Muscle of arm (tissue), 12 donors: ENCODE results near the gene DHX8. TPM values are rescaled to one million over a fixed set of nuclear protein-coding genes. Genes with fewer than 3 reads are reported as not detected.

ENCODE experiments used
- DNase-seq: peaks from one replicate; pipeline ENCODE4 v3.0.0-alpha.2; 2013
- polyA plus RNA-seq, 12 donors: library from polyadenylated mRNA; unstranded; fragments of 120-200 nt; gene quantifications; one replicate each; pipeline ENCODE4 v1.2.1, GENCODE V29; 2013; ENCODE audit not compliant: insufficient read length in 12 of 12

The DHX8 gene
- polyA plus RNA-seq, 12 donors = 8.9 to 30.0 (median 26.3) TPM; not detected in 1

- no peak for DNase-seq
Measured at GRCh38 chr17:43545383-43545632, 61.5 kb downstream of the DHX8 start.

GRCh38 chr17:43546319-43547188, 62.8 kb downstream of the DHX8 start, which contains the start of gene ETV4:
TSS of gene ETV4 (minus strand) at chr17:43546340. CDS start at chr17:43545617, 723 bp downstream.
- DNase-seq = peak; percentile 91

GRCh38 chr17:43547189-43547550, 63.4 kb downstream of the DHX8 start:
- no peak for DNase-seq

DNA sequence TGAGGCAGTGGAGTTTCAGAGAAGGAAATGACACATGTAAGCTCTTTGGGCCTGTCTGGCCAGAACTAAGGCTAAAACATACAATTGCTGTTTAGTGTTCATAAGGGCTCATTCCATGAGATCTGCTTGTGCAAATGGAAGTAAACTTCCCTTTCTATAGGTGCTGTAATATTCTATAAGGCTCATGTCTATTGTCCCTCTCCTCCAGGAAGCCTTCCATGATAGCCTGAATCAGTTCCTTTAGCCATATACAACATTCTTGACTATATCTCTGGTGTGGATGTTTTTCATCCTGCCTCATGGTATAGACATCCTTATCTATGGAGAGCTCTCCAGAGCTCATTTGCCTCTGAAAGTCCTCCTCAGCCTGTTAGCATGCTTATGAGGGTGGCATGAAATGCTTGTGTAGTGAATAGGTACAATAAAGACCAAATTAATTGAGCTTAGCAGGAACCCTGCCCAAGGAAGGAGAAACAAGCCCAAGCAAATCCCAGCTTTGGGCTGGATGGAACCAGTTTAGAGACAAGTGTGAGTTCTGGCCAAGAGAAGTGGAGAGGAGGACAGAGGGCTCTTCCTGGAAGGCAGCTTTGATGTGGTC, 64.0 kb downstream of the DHX8 start:
- no peak for DNase-seq

DNA sequence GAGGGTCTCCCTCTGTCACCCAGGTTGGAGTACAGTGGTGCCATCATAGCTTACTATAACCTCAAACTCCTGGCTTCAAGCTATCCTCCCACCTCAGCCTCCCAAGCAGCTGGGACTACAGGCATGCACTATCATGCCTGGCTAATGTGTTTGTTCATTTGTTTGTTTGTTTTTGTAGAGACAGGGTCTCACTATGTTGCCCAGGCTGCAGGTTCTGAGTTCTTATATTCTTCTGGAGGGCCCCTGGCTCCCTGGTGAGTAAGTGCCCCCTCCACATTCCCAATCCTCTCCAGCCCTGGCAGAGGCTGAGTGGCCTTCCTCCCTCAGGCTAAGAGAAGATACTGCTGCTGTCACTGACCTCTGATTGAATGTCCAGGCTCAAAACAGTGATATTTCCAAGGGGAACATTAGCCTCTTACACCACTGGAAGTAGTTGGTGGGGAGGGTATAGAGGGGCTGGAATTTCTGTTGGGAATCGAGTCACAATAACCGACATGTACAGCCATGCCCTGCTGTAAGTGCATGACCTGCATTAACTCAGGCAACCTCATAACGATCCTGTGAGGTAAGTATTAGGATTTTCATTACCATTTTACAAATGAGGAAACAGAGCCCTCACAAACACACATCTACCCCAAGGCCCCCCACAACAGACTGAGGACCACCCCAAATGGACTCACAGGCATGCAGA, 65.1 kb downstream of the DHX8 start:
- no peak for DNase-seq

GRCh38 chr17:43549496-43549895, 65.7 kb downstream of the DHX8 start:
- no peak for DNase-seq

GRCh38 chr17:43550754-43551153, 67.0 kb downstream of the DHX8 start:
- no peak for DNase-seq

DNA sequence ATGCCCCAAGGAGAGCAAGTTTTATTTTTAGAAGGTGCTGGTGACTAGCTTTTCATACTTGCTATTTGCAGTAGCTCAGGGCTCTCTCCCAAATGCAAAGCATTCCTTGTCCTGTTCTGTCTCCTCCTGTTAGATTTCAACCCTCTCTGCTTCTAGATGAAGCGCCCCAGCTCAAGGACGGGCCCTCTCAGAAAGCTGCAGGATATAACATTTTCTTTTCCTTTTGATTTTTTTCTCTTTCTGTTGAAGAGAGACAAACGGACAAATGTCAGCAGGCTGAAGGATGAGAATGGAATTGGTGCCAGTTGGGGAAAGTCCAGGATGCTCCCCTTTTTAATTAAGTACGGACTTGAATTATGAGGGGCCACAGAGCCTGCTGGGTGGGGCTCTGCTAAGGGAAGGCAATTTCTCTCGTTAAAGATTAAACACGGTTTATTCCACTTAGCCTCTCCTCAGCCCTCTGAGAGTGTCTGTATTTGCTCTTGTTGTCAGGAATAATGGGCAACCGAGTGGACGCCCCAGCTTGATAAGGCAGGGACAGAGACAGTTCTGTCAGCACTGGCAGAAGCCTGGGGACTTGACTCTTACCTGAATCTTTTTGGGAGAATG, 68.6 kb downstream of the DHX8 start:
- no peak for DNase-seq

- no peak for DNase-seq
Measured at GRCh38 chr17:43553573-43553972, 69.8 kb downstream of the DHX8 start.

DNA sequence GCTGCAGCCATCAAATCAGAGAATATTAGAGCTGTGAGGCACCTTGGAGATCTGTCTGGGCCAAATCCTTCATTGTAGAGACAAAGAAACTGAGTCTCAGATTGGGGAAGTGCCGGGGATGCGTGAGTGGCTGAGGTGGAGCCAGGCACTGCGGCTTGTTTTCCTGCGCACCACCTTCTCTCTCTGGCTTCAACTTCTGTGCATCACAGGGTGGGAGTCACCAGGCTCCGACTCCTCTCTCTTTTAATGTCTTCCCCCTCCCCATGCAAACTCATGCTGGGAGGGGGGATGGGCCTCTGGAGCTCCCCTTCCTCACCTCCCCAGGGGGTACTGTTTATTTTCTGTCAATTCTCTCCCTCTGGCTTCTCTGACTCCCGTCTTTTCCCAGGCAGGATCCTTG, 71.1 kb downstream of the DHX8 start:
- DNase-seq = no peak

DNA sequence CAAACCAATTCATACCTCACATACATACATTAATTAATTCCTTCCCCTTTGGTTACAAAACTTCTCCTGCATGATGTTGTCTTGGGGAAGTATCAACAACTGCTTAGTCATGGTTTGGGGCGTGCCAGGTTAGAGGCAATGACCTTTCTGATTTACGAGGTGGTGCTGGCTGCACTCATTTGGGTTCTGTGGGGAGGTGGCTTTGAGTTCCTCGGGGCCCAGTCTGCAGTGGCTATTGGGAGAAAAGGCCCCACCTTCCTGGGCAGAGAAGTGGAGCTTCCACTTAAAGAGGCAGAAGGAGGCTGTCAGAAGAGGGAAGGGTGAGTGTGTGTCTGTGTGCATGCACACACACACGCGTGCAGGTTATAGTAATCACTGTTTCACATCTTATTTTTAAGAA, 72.5 kb downstream of the DHX8 start:
- DNase-seq = no peak

GRCh38 chr17:43558805-43559160, 75.0 kb downstream of the DHX8 start:
- DNase-seq = no peak

DNA sequence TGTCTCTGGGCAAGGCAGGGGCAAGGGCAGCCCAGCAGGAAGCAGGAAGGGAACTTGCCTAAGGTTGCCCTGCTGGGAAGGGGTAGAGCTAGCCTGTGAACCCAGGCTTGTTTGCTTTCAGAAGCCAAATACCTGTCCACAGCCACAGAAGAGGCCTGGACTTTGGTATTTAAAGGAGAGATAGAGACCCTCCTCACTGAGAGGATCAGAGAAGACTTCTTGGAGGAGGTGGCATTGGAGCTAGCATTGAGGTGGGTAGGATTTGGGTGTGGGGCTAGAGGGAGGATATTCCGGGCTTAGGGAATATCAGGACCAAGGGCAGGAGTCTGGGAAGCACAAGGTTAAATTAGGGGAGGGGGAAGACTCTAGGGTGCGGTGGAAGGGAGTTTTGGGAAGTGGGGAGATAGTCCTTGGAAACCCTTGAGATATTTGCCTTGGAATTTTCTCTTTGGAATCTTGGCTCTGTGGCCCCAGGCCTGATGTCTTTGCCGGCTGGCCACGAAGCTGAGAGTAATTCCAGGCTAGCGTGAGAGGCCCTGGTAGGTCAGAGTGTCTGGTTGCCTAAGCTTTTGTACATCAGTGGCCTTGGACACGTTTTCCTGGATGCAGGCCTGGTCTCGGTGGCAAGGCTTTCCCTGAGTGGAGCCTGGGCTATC, 75.5 kb downstream of the DHX8 start:
- no peak for DNase-seq

GRCh38 chr17:43560461-43561427, 77.0 kb downstream of the DHX8 start:
- no peak for DNase-seq

- no peak for DNase-seq
Measured at GRCh38 chr17:43562679-43563599, 79.2 kb downstream of the DHX8 start.

DNA sequence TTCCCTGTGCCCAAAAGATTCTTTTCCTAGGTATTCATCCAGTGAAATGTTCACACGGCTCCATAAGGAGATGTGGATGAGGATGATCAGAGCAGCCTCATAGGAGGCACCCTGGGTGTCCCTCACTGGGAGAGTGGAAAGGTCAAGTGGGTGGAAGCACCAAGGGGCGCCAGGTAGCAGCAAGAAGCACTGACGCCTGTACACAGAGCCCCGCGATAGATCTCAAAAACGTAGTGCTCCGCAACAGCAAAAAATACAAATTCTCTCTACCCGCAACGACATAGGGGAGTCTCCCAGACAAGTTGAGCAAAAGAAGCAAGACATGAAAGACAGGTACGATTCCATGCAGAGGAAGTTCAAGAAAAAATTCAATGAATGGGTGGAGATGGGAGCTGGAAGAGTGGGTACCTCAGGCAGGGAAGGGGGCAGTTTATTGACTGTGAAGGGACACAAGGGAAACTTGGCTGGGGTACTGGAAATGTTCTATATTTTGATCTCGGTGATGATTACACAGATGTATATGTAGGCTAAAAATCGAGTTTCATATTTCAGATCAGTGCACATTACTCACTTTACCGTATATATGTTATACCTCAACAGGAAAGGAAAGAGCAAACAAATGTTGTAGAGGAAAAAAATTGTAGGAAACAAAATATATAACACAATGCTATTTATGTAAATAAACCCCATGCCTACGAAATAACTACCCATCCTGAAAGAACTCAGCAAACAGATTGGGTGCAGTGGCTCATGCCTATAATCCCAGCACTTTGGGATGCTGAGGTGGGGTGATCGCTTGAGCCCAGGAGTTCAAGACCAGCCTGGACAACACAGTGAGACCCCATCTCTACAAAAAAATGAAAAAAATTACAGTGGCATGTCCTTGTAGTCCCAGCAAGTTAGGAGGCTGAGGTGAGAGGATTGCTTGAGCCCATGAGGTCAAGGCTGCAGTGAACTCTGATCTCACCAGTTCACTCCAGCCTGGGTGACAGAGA, 80.1 kb downstream of the DHX8 start:
- no peak for DNase-seq

DNA sequence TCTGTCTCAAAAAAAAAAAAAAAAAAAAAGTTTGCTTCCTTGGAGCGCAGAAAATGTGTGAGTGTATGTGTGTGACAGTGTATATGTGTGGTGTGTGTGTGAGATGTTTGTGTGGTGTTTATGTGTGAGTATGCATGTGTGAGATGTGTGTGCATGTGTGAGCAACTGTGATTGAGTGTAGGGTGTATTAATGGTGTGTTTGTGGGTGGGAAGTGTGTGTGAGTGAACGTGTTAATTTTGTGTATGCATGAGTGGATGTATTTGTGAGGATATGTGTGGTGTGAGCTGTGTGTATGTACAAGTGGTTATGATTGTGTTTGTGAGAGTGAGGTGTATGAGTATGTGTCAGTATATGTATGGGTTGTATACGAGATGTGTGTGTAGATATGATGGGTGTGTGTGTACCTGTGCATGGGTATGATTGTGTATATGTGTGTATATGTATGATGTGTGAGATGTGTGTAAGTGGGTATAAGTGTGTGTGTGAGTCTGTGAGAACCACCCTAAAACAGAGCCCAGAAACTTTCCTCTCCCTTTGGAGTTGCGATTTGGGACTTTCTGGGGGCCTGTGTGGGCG, 84.8 kb downstream of the DHX8 start:
- no peak for DNase-seq

DNA sequence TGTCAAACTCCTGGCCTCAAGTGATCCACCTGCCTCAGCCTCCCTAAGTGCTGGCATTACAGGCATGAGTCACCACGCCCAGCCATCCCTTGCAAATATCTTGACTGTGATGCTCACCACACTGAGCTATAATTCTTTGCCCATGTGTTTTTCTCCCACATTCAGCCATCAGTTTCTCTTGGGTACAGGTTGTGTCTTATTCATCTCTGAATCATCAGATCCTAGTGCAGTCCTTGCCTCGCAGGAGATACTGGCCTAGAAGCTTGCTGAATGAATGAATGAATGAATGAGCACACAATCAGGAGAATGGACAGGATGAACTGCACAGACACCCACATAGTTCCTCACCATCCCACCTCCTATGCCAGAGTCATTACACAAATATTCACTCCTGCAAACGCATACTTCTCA, 86.7 kb downstream of the DHX8 start:
- no peak for DNase-seq
